GM18909 (cell line): ENCODE results near the gene GGCT.
A peak's percentile ranks its signal among the peaks of the same experiment; 100 is the strongest.
"Not testable (repeated sequence)": the region's sequence is repeated elsewhere in the genome, so short reads cannot be mapped to it uniquely, and the experiment has no call there.

Experiments used
- ATAC-seq: cut with Tn5 transposase; IDR thresholded peaks from one replicate; pipeline ENCODE4 v1.9.1; 2021; ENCODE audit warnings: mild to moderate bottlenecking; ENCODE audit not compliant: unreplicated experiment, poor library complexity

Gene GGCT

GRCh38 chr7:30481416-30481815 lies 23.2 kb downstream of the GGCT start:
- not testable (repeated sequence) for ATAC-seq

- peak; percentile 33 for ATAC-seq
These were observed 25.2 kb downstream of the GGCT start for GRCh38 chr7:30479202-30480120.

- ATAC-seq: peak; percentile 88
These were observed 26.1 kb downstream of the GGCT start, which contains the start of gene NOD1 for GRCh38 chr7:30478349-30479201. NOD1 (minus strand) TSS chr7:30478784; CDS start chr7:30456921, 21,863 bp downstream.

GRCh38 chr7:30476459-30477145 lies 28.0 kb downstream of the GGCT start:
- no peak for ATAC-seq

- ATAC-seq: no peak
These were observed 29.0 kb downstream of the GGCT start for GRCh38 chr7:30475580-30475979.

GRCh38 chr7:30474893-30475292 lies 29.7 kb downstream of the GGCT start:
- no peak for ATAC-seq

- no peak for ATAC-seq
These were observed 30.1 kb downstream of the GGCT start for GRCh38 chr7:30474485-30474884.

GRCh38 chr7:30473903-30474302 lies 30.7 kb downstream of the GGCT start:
- no peak for ATAC-seq

GRCh38 chr7:30472784-30473775 lies 31.5 kb downstream of the GGCT start:
- ATAC-seq: no peak

GRCh38 chr7:30472081-30472783 lies 32.4 kb downstream of the GGCT start:
- ATAC-seq: no peak

- ATAC-seq: no peak
These were observed 33.4 kb downstream of the GGCT start for GRCh38 chr7:30471205-30471604.

- no peak for ATAC-seq
These were observed 33.9 kb downstream of the GGCT start for GRCh38 chr7:30470771-30471170.

GRCh38 chr7:30470163-30470770 lies 34.4 kb downstream of the GGCT start:
- ATAC-seq: no peak

- ATAC-seq: no peak
These were observed 35.3 kb downstream of the GGCT start for GRCh38 chr7:30469303-30469702.

GRCh38 chr7:30468791-30469190 lies 35.8 kb downstream of the GGCT start:
- no peak for ATAC-seq

- no peak for ATAC-seq
These were observed 36.6 kb downstream of the GGCT start for GRCh38 chr7:30468041-30468440.

- ATAC-seq: no peak
These were observed 37.4 kb downstream of the GGCT start for GRCh38 chr7:30467271-30467670.

- no peak for ATAC-seq
These were observed 38.4 kb downstream of the GGCT start for GRCh38 chr7:30466266-30466665.
